Hepatocyte (in vitro differentiated cells): ENCODE measurements around the gene BORCS5.

ENCODE experiments used
- EZH2 ChIP-seq: fragments of 200-600 bp; sonication (generic); IDR thresholded peaks from 2 replicates; pipeline ENCODE4 v1.6.1; 2016; ENCODE audit warnings: antibody characterized with exemption, mild to moderate bottlenecking, borderline replicate concordance
- EZH2phosphoT487 ChIP-seq: fragments of 200-600 bp; sonication (generic); IDR thresholded peaks from one replicate; pipeline ENCODE4 v1.6.1; 2018; ENCODE audit warnings: antibody characterized with exemption, mild to moderate bottlenecking, low read depth, moderate library complexity; ENCODE audit not compliant: unreplicated experiment, severe bottlenecking
- TF ChIP-seq, protein P1 (sequence below): fragments of 200-600 bp; sonication (generic); IDR thresholded peaks from 2 replicates; pipeline ENCODE4 v1.5.1; 2016; ENCODE audit warnings: antibody characterized with exemption, mild to moderate bottlenecking; ENCODE audit not compliant: poor library complexity

DNA sequence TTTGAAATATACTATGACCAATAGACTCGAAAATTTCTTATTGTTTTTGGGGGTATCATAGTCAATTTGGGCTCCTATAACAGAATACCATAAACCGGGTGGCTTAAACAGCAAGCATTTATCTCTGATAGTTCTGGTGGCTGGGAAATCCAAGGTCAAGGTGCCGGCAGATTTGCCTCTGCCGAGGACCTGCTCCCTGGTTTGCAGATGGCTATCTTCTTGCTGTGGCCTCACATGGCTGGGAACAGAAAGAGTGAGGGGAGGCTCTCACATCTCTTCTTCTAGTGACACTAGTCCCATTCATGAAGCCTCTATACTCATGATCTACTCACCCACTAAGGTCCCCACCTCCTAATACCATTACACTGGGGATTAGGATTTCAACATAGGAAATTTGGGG lies 70.7 kb downstream of the BORCS5 start:
- TF ChIP-seq, protein P1, sequence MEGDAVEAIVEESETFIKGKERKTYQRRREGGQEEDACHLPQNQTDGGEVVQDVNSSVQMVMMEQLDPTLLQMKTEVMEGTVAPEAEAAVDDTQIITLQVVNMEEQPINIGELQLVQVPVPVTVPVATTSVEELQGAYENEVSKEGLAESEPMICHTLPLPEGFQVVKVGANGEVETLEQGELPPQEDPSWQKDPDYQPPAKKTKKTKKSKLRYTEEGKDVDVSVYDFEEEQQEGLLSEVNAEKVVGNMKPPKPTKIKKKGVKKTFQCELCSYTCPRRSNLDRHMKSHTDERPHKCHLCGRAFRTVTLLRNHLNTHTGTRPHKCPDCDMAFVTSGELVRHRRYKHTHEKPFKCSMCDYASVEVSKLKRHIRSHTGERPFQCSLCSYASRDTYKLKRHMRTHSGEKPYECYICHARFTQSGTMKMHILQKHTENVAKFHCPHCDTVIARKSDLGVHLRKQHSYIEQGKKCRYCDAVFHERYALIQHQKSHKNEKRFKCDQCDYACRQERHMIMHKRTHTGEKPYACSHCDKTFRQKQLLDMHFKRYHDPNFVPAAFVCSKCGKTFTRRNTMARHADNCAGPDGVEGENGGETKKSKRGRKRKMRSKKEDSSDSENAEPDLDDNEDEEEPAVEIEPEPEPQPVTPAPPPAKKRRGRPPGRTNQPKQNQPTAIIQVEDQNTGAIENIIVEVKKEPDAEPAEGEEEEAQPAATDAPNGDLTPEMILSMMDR: no peak
- TF ChIP-seq EZH2phosphoT487: no peak
- no peak for TF ChIP-seq EZH2
